ENCODE measurements around the gene PITPNM2.
A peak's percentile ranks its signal among the peaks of the same experiment; 100 is the strongest.
"Not testable (repeated sequence)": the region's sequence is repeated elsewhere in the genome, so short reads cannot be mapped to it uniquely, and the experiment has no call there.

Gene PITPNM2

GRCh38 chr12:123105211-123105826 is 45.6 kb downstream of the PITPNM2 start:
- TF ChIP-seq, protein P1, sequence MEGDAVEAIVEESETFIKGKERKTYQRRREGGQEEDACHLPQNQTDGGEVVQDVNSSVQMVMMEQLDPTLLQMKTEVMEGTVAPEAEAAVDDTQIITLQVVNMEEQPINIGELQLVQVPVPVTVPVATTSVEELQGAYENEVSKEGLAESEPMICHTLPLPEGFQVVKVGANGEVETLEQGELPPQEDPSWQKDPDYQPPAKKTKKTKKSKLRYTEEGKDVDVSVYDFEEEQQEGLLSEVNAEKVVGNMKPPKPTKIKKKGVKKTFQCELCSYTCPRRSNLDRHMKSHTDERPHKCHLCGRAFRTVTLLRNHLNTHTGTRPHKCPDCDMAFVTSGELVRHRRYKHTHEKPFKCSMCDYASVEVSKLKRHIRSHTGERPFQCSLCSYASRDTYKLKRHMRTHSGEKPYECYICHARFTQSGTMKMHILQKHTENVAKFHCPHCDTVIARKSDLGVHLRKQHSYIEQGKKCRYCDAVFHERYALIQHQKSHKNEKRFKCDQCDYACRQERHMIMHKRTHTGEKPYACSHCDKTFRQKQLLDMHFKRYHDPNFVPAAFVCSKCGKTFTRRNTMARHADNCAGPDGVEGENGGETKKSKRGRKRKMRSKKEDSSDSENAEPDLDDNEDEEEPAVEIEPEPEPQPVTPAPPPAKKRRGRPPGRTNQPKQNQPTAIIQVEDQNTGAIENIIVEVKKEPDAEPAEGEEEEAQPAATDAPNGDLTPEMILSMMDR (IDR thresholded peaks at IDR 0.05): no peak
- H3K9me3 ChIP-seq: no peaks in the 10 kb centered on the region
- peak overlapping the region; percentile 79 for H3K27ac ChIP-seq
- no peaks in the 10 kb centered on the region for H3K27me3 ChIP-seq
- H3K36me3 ChIP-seq: no peaks in the 10 kb centered on the region
- peaks cover 35 to 39% of the 10 kb centered on the region in 2 experiments for H3K4me1 ChIP-seq (ENCODE audit: control insufficient read depth in 1 of 2, insufficient read depth in 1 of 2, low read depth in 1 of 2, low read length in 1 of 2)
- H3K4me3 ChIP-seq (ENCODE audit: low read depth in 1 of 2, low read length in 1 of 2): no peak overlapping the region

DNA sequence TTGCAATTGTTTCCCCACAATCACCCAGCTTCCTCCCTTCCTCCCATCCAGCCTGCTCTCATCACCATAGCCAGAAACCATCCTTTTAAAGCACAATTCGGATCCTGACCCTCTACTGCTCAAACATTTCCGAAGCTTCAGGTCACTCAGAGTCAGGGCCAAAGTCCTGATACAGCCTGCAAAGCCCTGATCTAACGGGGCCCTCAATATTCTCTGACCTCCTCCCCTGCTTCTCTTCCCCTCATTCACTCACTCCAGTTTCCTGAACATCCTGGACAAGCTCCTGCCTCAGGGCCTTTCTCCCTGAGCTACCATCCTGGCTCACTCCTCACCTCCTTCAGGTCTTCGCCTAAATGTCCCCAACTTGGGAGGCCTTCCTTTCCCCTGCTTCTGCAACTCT is 46.1 kb downstream of the PITPNM2 start:
- peaks cover 35 to 39% of the 10 kb centered on the region in 2 experiments for H3K4me1 ChIP-seq (ENCODE audit: control insufficient read depth in 1 of 2, insufficient read depth in 1 of 2, low read depth in 1 of 2, low read length in 1 of 2)
- H3K27ac ChIP-seq: peak overlapping the region; percentile 79
- H3K27me3 ChIP-seq: no peaks in the 10 kb centered on the region
- no peaks in the 10 kb centered on the region for H3K9me3 ChIP-seq
- no peak overlapping the region for H3K4me3 ChIP-seq (ENCODE audit: low read depth in 1 of 2, low read length in 1 of 2)
- TF ChIP-seq, protein P1 (IDR thresholded peaks at IDR 0.05): no peak
- no peaks in the 10 kb centered on the region for H3K36me3 ChIP-seq

- H3K27ac ChIP-seq: not testable (repeated sequence)
- peaks cover 35 to 39% of the 10 kb centered on the region in 2 experiments for H3K4me1 ChIP-seq (ENCODE audit: control insufficient read depth in 1 of 2, insufficient read depth in 1 of 2, low read depth in 1 of 2, low read length in 1 of 2)
These were observed 46.8 kb downstream of the PITPNM2 start for GRCh38 chr12:123104094-123104493.

GRCh38 chr12:123102781-123103503 is 47.9 kb downstream of the PITPNM2 start:
- H3K27me3 ChIP-seq: no peaks in the 10 kb centered on the region
- no peaks in the 10 kb centered on the region for H3K9me3 ChIP-seq
- no peaks in the 10 kb centered on the region for H3K36me3 ChIP-seq
- peaks cover 32 to 33% of the 10 kb centered on the region in 2 experiments for H3K4me1 ChIP-seq (ENCODE audit: control insufficient read depth in 1 of 2, insufficient read depth in 1 of 2, low read depth in 1 of 2, low read length in 1 of 2)
- TF ChIP-seq, protein P1 (IDR thresholded peaks at IDR 0.05): no peak
- H3K4me3 ChIP-seq (ENCODE audit: low read depth in 1 of 2, low read length in 1 of 2): no peak overlapping the region
- no peak overlapping the region for H3K27ac ChIP-seq

More at GRCh38 chr12:123104094-123104493, 46.8 kb downstream of the PITPNM2 start:
- H3K4me3 ChIP-seq (ENCODE audit: low read depth in 1 of 2, low read length in 1 of 2); H3K27me3 ChIP-seq; H3K36me3 ChIP-seq; H3K9me3 ChIP-seq: not testable (repeated sequence)

- Histone ChIP-seq H3K9me3 (no peaks in the 10 kb centered on the region), H3K27ac (no peak overlapping the region), H3K4me3 (ENCODE audit: low read depth in 1 of 2, low read length in 1 of 2) (no peak overlapping the region), H3K27me3 (no peaks in the 10 kb centered on the region), H3K36me3 (no peaks in the 10 kb centered on the region), H3K4me1 (ENCODE audit: control insufficient read depth in 1 of 2, insufficient read depth in 1 of 2, low read depth in 1 of 2, low read length in 1 of 2) (peaks cover 26 to 28% of the 10 kb centered on the region in 2 experiments)
- TF ChIP-seq, protein P1 (IDR thresholded peaks at IDR 0.05): no peak
These were observed 48.5 kb downstream of the PITPNM2 start for GRCh38 chr12:123102366-123102765.

DNA sequence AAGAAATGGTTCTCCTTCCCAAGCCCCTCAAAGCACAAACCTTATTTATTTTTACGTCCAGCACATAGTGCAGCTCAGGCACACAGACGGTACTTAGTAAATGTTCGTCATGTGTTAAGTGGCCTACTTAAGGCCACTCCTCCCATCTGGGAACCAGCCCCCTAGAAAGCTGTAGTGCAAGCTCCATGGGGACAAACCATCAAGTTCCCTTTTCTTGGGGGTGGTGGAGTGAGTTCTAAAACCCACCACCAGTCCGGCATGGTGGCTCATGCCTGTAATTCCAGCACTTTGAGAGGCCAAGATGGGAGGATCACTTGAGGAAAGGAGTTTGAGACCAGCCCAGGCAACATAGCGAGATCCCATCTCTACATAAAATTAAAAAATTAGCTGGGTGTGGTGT is 49.4 kb downstream of the PITPNM2 start:
- TF ChIP-seq, protein P1 (IDR thresholded peaks at IDR 0.05): no peak
- Histone ChIP-seq H3K9me3 (no peaks in the 10 kb centered on the region), H3K4me3 (ENCODE audit: low read depth in 1 of 2, low read length in 1 of 2) (no peak overlapping the region), H3K36me3 (no peaks in the 10 kb centered on the region), H3K27ac (no peak overlapping the region), H3K27me3 (no peaks in the 10 kb centered on the region), H3K4me1 (ENCODE audit: control insufficient read depth in 1 of 2, insufficient read depth in 1 of 2, low read depth in 1 of 2, low read length in 1 of 2) (peaks cover 18 to 19% of the 10 kb centered on the region in 2 experiments)

Data from neutrophil (primary cell).